Fibroblast of upper back skin (primary cell): ENCODE measurements around the gene ANKUB1.
"Not testable (repeated sequence)": the region's sequence is repeated elsewhere in the genome, so short reads cannot be mapped to it uniquely, and the experiment has no call there.

Experiments used
- DNase-seq: peaks from one replicate; pipeline ENCODE4 v3.0.0-alpha.2; 2013

Gene ANKUB1, protein sequence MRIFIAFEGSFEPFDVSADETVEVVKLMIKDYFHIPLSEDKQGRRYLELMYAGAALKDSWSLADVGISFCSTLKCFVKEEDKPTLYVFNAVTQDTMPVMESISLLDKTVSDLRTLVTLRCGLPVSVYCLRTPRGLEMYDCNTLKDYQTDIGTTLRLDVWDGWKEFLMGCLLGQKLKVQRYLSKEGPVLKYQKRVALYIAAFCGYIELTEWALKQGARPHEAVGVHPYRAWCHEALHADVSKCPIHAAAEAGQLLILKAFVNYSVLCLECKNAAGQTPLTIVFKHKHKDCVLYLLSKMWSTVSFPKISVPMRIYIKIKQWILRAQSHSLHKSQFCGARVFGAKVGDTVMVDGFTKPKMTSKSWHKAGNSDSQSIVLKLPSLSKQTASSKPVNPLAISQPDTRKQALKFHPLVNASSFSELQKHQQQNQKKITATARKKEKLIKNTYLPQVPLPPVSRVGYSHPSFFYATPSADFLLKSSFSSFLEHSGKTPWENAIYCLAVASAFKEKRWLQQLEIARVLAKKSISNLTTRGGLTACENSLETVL

GRCh38 chr3:149792452-149793270 lies at the start of gene ANKUB1:
ANKUB1 (minus strand) TSS chr3:149792554; CDS start chr3:149792366, 188 bp downstream.
- no peak for DNase-seq

DNA sequence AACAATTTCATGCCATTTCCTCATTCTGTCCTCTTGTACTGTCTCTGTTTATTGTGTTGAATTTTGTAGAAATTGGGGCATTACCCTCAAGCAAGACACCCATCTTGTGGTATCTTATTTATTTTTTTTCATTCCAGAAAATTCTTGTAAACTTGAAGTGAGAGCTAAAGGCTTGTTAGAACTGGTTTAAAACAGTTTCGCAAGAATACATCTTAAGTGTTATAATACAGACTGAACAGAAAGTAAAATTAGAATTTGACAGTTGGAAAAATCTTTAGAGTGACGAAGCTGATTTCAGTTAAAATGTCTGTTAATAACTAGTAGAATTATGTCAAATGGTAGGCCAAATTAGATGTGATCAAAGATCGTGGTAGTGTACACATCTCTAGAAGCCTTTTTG lies 47.5 kb upstream of the ANKUB1 start:
- no peak for DNase-seq

DNA sequence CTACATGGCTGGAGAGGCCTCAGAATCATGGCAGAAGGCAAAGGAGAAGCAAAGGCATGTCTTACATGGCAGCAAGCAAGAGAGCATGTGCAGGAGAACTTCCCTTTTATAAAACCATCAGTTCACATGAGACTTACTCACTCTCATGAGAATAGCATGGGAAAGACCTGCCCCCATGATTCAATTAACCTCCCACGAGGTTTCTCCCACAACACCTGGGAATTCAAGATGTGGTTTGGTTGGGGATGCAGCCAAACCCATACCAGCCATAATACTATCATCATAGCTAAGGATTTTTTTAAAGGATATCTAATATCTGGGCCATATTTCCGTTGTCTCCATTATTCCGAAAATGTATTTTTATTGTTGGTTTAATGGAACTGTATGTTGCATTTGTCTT lies 47.1 kb upstream of the ANKUB1 start:
- DNase-seq = peak; percentile 11

GRCh38 chr3:149838491-149838890 lies 46.1 kb upstream of the ANKUB1 start:
- not testable (repeated sequence) for DNase-seq

- no peak for DNase-seq
Measured at GRCh38 chr3:149833241-149833640, 40.9 kb upstream of the ANKUB1 start.

GRCh38 chr3:149832086-149832485 lies 39.7 kb upstream of the ANKUB1 start:
- DNase-seq = no peak

DNA sequence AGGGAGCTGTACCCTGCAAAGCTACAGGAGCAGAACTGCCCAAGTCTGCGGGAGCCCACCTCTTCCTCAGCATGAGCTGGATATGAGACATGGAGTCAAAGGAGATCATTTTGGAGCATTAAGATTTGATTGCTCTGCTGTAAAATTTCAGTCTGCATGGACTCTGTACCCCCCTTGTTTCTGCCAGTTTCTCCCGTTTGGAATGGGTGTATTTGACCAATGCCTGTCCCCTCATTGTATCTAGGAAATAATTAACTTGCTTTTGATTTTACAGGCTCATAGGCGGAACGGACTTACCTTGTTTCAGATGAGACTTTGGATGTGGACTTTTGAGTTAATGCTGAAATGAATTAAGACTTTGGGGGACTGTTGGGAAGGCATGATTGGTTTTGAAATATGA lies 39.0 kb upstream of the ANKUB1 start:
- DNase-seq = no peak

DNA sequence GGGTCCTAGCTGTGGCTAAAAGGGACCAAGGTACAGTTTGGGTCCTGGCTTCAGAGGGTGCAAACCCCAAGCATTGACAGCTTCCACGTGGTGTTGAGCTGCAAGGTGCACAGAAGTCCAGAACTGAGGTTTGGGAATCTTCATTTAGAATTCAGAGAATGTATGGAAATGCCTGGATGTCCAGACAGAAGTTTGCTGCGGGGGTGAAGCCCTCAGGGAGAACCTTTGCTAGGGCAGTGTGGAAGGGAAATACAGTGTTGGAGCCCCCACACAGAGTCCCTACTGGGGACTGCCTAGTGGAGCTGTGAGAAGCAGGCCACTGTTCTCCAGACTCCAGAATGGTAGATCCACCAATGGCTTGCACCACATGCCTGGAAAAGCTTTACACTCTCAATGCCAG lies 38.5 kb upstream of the ANKUB1 start:
- no peak for DNase-seq

GRCh38 chr3:149829631-149830030 lies 37.3 kb upstream of the ANKUB1 start:
- DNase-seq = not testable (repeated sequence)

DNA sequence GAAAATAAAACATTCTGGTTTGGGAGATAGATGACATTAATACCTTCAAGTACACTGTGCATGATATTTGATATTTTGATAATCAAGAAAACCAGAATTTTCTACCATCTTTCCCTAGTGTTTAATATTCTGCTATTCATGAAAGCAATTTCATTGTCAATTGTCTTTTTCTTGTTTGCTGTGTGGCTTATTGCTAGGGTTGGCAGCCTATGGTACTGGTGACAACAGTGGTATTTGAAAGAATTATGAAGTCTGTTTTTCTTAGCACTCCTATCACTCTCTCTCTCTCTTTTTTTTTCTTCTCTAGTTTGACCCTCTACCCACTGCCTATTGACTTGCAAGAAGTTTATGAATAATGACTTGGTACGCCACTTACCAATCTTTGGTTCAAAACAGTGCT lies 36.0 kb upstream of the ANKUB1 start:
- DNase-seq = no peak

GRCh38 chr3:149826636-149827035 lies 34.3 kb upstream of the ANKUB1 start:
- no peak for DNase-seq

DNA sequence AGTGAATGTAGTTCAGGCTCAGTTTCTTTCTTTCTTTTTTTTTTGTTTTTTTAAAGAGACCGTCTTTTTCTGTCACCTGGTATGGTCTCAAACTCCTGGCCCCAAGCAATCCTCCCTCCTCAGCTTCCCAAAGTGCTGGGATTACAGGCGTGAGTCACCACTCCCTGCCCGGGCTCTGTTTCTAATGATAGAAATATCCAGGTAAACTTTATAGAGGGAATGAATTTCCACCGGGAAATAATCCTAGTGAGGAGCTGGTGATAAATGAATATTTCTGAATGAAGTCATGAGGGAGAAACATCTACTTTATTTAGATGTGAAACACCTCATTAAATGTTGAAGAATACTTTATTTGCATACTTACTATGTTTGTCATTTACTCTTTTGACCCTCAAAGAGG lies 27.8 kb upstream of the ANKUB1 start:
- no peak for DNase-seq

DNA sequence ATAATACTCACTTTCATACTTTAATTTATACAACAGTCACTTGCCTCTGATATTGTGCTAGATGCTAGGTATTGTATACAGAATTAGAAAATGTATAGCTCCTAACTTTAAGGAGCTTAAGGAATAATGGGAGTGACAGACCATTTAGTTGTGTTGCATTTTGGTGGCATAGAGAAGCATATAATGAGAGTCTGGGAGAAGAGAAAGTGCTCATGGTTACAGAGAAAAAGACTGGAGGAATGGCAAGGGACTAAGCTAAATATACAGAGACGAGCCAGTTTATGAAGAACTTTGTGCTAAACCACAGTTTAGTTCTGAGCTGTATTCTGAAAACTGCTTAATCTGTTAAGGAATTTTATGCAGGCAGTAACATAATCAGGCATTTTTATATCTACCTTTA lies 27.1 kb upstream of the ANKUB1 start:
- DNase-seq = no peak

GRCh38 chr3:149816986-149817385 lies 24.6 kb upstream of the ANKUB1 start:
- peak; percentile 5 for DNase-seq

DNA sequence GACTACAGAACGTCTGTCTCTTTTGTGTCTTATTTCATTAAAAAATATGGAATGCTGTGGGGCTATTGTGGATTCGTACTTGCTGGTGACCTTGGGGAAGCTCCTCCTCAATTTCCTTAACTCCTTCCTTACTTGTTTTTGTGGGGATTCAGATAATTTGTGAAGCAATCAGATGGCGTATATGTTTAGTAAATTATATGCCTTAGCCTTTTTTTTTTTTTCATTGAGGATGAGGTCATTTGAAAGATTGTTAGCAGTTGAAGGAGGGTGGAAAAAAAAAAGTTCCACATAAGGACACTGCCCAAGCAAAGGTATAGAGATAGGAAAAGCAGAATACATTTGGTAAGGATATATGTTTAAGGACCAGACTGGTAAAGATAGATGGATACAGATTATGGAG lies 24.0 kb upstream of the ANKUB1 start:
- no peak for DNase-seq

- no peak for DNase-seq
Measured at GRCh38 chr3:149815728-149816127, 23.4 kb upstream of the ANKUB1 start.

DNA sequence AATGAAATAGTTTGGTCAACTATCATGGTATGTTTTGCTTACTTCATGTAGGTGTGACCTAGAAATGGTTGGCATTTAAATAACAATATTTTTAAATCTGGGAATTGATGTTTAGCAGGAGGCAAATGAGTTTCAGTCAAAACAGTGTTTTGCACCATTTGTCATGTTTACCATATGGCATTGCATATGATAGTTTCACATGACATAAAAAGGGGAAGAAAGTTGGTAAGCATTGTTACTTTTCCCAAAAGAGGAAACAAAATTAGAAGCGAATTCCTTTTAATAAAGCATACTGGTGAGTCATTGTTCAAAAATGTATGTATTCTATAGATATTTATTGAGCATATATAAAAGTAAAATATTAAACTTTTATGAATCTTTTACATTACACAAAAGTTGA lies 23.0 kb upstream of the ANKUB1 start:
- no peak for DNase-seq

- peak; percentile 28 for DNase-seq
Measured at GRCh38 chr3:149813367-149814281, 21.3 kb upstream of the ANKUB1 start.

GRCh38 chr3:149812606-149813366 lies 20.4 kb upstream of the ANKUB1 start, which contains the start of gene RNF13:
RNF13 (plus strand) TSS chr3:149813215; CDS start chr3:149846027, 32,812 bp downstream.
- DNase-seq = peak; percentile 94

- DNase-seq = no peak
Measured at GRCh38 chr3:149812165-149812605, 19.8 kb upstream of the ANKUB1 start.

- no peak for DNase-seq
Measured at GRCh38 chr3:149810846-149811245, 18.5 kb upstream of the ANKUB1 start.

GRCh38 chr3:149809699-149810098 lies 17.3 kb upstream of the ANKUB1 start:
- no peak for DNase-seq
